ENCODE data around the gene GFRA4. TPM values are rescaled to one million over a fixed set of nuclear protein-coding genes. Genes with fewer than 3 reads are reported as not detected.

Gene GFRA4
- polyA plus RNA-seq, 1 of the 3 experiments (the other 2 are of a cell fraction) = not detected

GRCh38 chr20:3648951-3649350 is 14.2 kb downstream of the GFRA4 start (continued):
- TF ChIP-seq ZBTB33 (IDR thresholded peaks at IDR 0.05; ENCODE audit: borderline replicate concordance, low read depth) = no peak

- H3K36me3 ChIP-seq (replicated peaks in 1 of 2; ENCODE audit: control insufficient read depth in 1 of 2, insufficient read depth in 2 of 2, low read length in 1 of 2) = peaks cover 5% of the 10 kb centered on the region in 2 experiments
- H3K27me3 ChIP-seq (ENCODE audit: insufficient read depth) = no peaks in the 10 kb centered on the region
- H3K9ac ChIP-seq = no peak overlapping the region
- no peak overlapping the region for H3K4me3 ChIP-seq (ENCODE audit: low read depth in 2 of 2, low read length in 1 of 2)
- DNase-seq = no peak
- H3K27ac ChIP-seq (ENCODE audit: low read depth in 2 of 2, low read length in 1 of 2) = no peak overlapping the region
- peaks cover 0 to 17% of the 10 kb centered on the region in 2 experiments; a peak in 1 of 4 replicates for H3K4me1 ChIP-seq (ENCODE audit: control insufficient read depth in 1 of 2, insufficient read depth in 2 of 2, low read depth in 1 of 2, low read length in 1 of 2)
- H3K9me3 ChIP-seq = no peaks in the 10 kb centered on the region
- H3K9me2 ChIP-seq = no peaks in the 10 kb centered on the region
- ChIA-PET CTCF (interaction anchor here (1.4 to 1.6 kb wide), 3 partner anchors 29 to 84 kb away, joined by 4 to 7 read pairs (median 5); no protein-coding TSS in a partner anchor), POLR2A (no interaction called here)
- no peaks in the 10 kb centered on the region for H4K20me1 ChIP-seq (ENCODE audit: insufficient read depth)
- TF ChIP-seq SMC3 (IDR thresholded peaks at IDR 0.05; ENCODE audit: low read depth, low read length) (no peak), IRF3 (IDR thresholded peaks at IDR 0.05; ENCODE audit: low read depth, low read length) (no peak), TCF12 (IDR thresholded peaks at IDR 0.05) (no peak), EP300 (IDR thresholded peaks at IDR 0.05; ENCODE audit: borderline replicate concordance in 1 of 2, low read depth in 1 of 2, low read length in 1 of 2) (no peak), RXRA (IDR thresholded peaks at IDR 0.05; ENCODE audit: borderline replicate concordance, low read depth) (no peak), PBX3 (IDR thresholded peaks at IDR 0.05) (no peak), JUND (IDR thresholded peaks at IDR 0.05) (no peak), TAF1 (IDR thresholded peaks at IDR 0.05; ENCODE audit: borderline replicate concordance, low read depth, low read length) (no peak), FOXJ3 (CRISPR knock-in tag; IDR thresholded peaks at IDR 0.05) (no peak), TEAD4 (IDR thresholded peaks at IDR 0.05; ENCODE audit: borderline replicate concordance, insufficient read depth) (no peak), REST (IDR thresholded peaks at IDR 0.05; ENCODE audit: low read depth, low read length) (no peak), FOXM1 (IDR thresholded peaks at IDR 0.05; ENCODE audit: low read depth) (no peak), MXI1 (IDR thresholded peaks at IDR 0.05; ENCODE audit: low read depth, low read length) (no peak), GATA2 (CRISPR knock-in tag; IDR thresholded peaks at IDR 0.05) (no peak), GABPA (IDR thresholded peaks at IDR 0.05; ENCODE audit: low read depth) (no peak), FOSL2 (IDR thresholded peaks at IDR 0.05; ENCODE audit: borderline replicate concordance, low read depth) (no peak), RCOR1 (IDR thresholded peaks at IDR 0.05; ENCODE audit: low read length) (no peak)
- no peaks in the 10 kb centered on the region for H3K79me2 ChIP-seq (ENCODE audit: insufficient read depth)
- no peaks in the 10 kb centered on the region for H3F3A ChIP-seq (replicated peaks; ENCODE audit: insufficient read depth)
- H2AFZ ChIP-seq (ENCODE audit: low read depth) = no peak overlapping the region
- no peak overlapping the region for H3K4me2 ChIP-seq
Measured at GRCh38 chr20:3647473-3647872, 15.7 kb downstream of the GFRA4 start.
